Stimulated activated CD8-positive, alpha-beta memory T cell treated with anti-CD3 and anti-CD28 coated beads, Interleukin-12 subunit alpha, Interleukin-12 subunit beta, amount 100 ng/mL, for 24 hours (primary cell): ENCODE measurements around the gene TTC34.
"Not testable (repeated sequence)": the region's sequence is repeated elsewhere in the genome, so short reads cannot be mapped to it uniquely, and the experiment has no call there.

Source experiments
- DNase-seq: peaks from one replicate; pipeline ENCODE4 v3.0.0-alpha.2; 2020; ENCODE audit errors: extremely low read depth

TTC34 gene

GRCh38 chr1:2629627-2630497 is 171.6 kb downstream of the TTC34 start:
- DNase-seq, result no peak

GRCh38 chr1:2628933-2629626 is 172.4 kb downstream of the TTC34 start:
- DNase-seq, result no peak

- no peak for DNase-seq
These were observed 173.1 kb downstream of the TTC34 start for GRCh38 chr1:2628191-2628932.

- no peak for DNase-seq
These were observed 173.7 kb downstream of the TTC34 start for GRCh38 chr1:2627746-2628145.

GRCh38 chr1:2625748-2626147 is 175.7 kb downstream of the TTC34 start:
- DNase-seq, result not testable (repeated sequence)

GRCh38 chr1:2625311-2625710 is 176.2 kb downstream of the TTC34 start:
- DNase-seq, result no peak

GRCh38 chr1:2624735-2625300 is 176.7 kb downstream of the TTC34 start:
- no peak for DNase-seq

GRCh38 chr1:2623571-2624337 is 177.7 kb downstream of the TTC34 start:
- no peak for DNase-seq

GRCh38 chr1:2617971-2618470 is 183.5 kb downstream of the TTC34 start:
- no peak for DNase-seq

- DNase-seq, result no peak
These were observed 187.3 kb downstream of the TTC34 start for GRCh38 chr1:2614145-2614544.

GRCh38 chr1:2612591-2613365 is 188.7 kb downstream of the TTC34 start:
- DNase-seq, result no peak

- no peak for DNase-seq
These were observed 189.7 kb downstream of the TTC34 start for GRCh38 chr1:2611621-2612437.

GRCh38 chr1:2611031-2611501 is 190.4 kb downstream of the TTC34 start:
- no peak for DNase-seq

- no peak for DNase-seq
These were observed 191.2 kb downstream of the TTC34 start for GRCh38 chr1:2610036-2610959.

- no peak for DNase-seq
These were observed 192.0 kb downstream of the TTC34 start for GRCh38 chr1:2609319-2610035.

- no peak for DNase-seq
These were observed 193.8 kb downstream of the TTC34 start for GRCh38 chr1:2607641-2608091.

- DNase-seq, result no peak
These were observed 194.4 kb downstream of the TTC34 start for GRCh38 chr1:2606881-2607621.
